Keratinocyte (primary cell): ENCODE results near the gene ASTL.

Experiments
- CTCF ChIP-seq, 3 experiments: IDR thresholded peaks in 1 of 3; conservative IDR thresholded peaks in 1 of 3; optimal IDR thresholded peaks in 1 of 3; 2 replicates in 2 of 3; 3 replicates in 1 of 3; pipeline versions ENCODE3 to v1.5.1; 2011; ENCODE audit warnings: low read length in 3 of 3, mild to moderate bottlenecking in 3 of 3, moderate library complexity in 2 of 3, control low read depth in 1 of 3, inconsistent platforms in 1 of 3; ENCODE audit not compliant: insufficient read depth in 2 of 3; ENCODE audit errors: extremely low read depth in 1 of 3
- EZH2 ChIP-seq: IDR thresholded peaks from one replicate; pipeline ENCODE4 v1.6.1; 2012; ENCODE audit warnings: inconsistent platforms, mild to moderate bottlenecking, low read length, moderate library complexity

GRCh38 chr2:96098900-96099590, 39.3 kb downstream of the ASTL start:
- TF ChIP-seq CTCF (optimal IDR thresholded peaks at IDR 0.05 in 1 of 3, IDR thresholded peaks at IDR 0.05 in 1 of 3, conservative IDR thresholded peaks at IDR 0.05 in 1 of 3; ENCODE audit: extremely low read depth in 1 of 3, insufficient read depth in 2 of 3, low read length in 3 of 3), result no peak
- no peak for TF ChIP-seq EZH2
